GM19372 (cell line): ENCODE data around the gene SULT2B1.
"Not testable (repeated sequence)": the region's sequence is repeated elsewhere in the genome, so short reads cannot be mapped to it uniquely, and the experiment has no call there.

Experiments
- ATAC-seq: cut with Tn5 transposase; IDR thresholded peaks from one replicate; pipeline ENCODE4 v1.9.1; 2021; ENCODE audit warnings: mild to moderate bottlenecking, low read depth, moderate library complexity; ENCODE audit not compliant: unreplicated experiment

The SULT2B1 gene

GRCh38 chr19:48556825-48557224 lies 4.9 kb downstream of the SULT2B1 start:
- no peak for ATAC-seq

GRCh38 chr19:48558018-48558684 lies 6.2 kb downstream of the SULT2B1 start:
- no peak for ATAC-seq

- no peak for ATAC-seq
Observed at GRCh38 chr19:48560095-48560530, 8.1 kb downstream of the SULT2B1 start.

GRCh38 chr19:48561412-48561811 lies 9.4 kb downstream of the SULT2B1 start:
- no peak for ATAC-seq

GRCh38 chr19:48565090-48565489 lies 13.1 kb downstream of the SULT2B1 start:
- no peak for ATAC-seq

GRCh38 chr19:48568345-48568886 lies 16.4 kb downstream of the SULT2B1 start:
- no peak for ATAC-seq

GRCh38 chr19:48569814-48570213 lies 17.8 kb downstream of the SULT2B1 start:
- ATAC-seq, result no peak

GRCh38 chr19:48571378-48572162 lies 19.6 kb downstream of the SULT2B1 start:
- ATAC-seq, result no peak

- no peak for ATAC-seq
Observed at GRCh38 chr19:48573163-48573505, 21.2 kb downstream of the SULT2B1 start.

GRCh38 chr19:48575931-48576622 lies 24.1 kb downstream of the SULT2B1 start:
- no peak for ATAC-seq

GRCh38 chr19:48577908-48578307 lies 25.9 kb downstream of the SULT2B1 start:
- not testable (repeated sequence) for ATAC-seq

GRCh38 chr19:48578891-48579290 lies 26.9 kb downstream of the SULT2B1 start:
- ATAC-seq, result no peak

- no peak for ATAC-seq
Observed at GRCh38 chr19:48582168-48582567, 30.2 kb downstream of the SULT2B1 start.

- ATAC-seq, result no peak
Observed at GRCh38 chr19:48587387-48587786, 35.4 kb downstream of the SULT2B1 start.

GRCh38 chr19:48588670-48589401 lies 36.9 kb downstream of the SULT2B1 start:
- no peak for ATAC-seq

- no peak for ATAC-seq
Observed at GRCh38 chr19:48591021-48591420, 39.0 kb downstream of the SULT2B1 start.

- ATAC-seq, result no peak
Observed at GRCh38 chr19:48595171-48595570, 43.2 kb downstream of the SULT2B1 start.

GRCh38 chr19:48595833-48596232 lies 43.9 kb downstream of the SULT2B1 start:
- ATAC-seq, result no peak

- ATAC-seq, result no peak
Observed at GRCh38 chr19:48596237-48596636, 44.3 kb downstream of the SULT2B1 start.

GRCh38 chr19:48596679-48597465 lies 44.9 kb downstream of the SULT2B1 start:
- no peak for ATAC-seq
